ENCODE data around the gene DMD.
A peak's percentile ranks its signal among the peaks of the same experiment; 100 is the strongest.

Gene DMD

DNA sequence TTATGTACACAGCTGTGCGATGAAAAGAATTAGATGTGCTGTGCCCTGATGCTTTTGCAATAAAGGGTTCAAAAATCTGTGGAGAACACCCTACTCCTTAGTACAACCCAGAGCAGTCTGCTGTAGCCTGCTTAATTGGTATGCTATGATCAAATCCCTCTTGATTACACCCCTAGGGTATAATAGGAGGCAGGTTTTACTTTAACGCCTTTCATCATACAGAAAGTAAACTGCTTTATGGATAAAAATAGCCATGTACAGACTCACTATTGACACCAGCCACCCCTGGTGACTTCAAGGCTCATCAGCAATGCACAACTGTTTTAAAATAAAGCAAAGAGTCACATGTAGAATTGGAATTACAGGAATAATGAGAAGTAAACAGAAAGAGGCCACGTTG, 315.3 kb downstream of the DMD start:
- peak; percentile 6 for DNase-seq
- Histone ChIP-seq H3K4me3 (ENCODE audit: low read length) (no peak overlapping the region), H2AFZ (ENCODE audit: low read length) (no peak overlapping the region), H3K4me2 (ENCODE audit: low read depth, low read length) (no peak overlapping the region), H3K9me3 (replicated peaks; ENCODE audit: insufficient read depth, low read length) (no peaks in the 10 kb centered on the region), H3K9me2 (replicated peaks; ENCODE audit: insufficient read depth, low read length) (no peaks in the 10 kb centered on the region), H3K36me3 (replicated peaks; ENCODE audit: insufficient read depth, low read length) (no peaks in the 10 kb centered on the region), H4K20me1 (ENCODE audit: insufficient read depth, low read length) (no peaks in the 10 kb centered on the region), H3F3A (ENCODE audit: insufficient read depth, low read length) (no peaks in the 10 kb centered on the region), H3K9ac (ENCODE audit: low read length) (no peak overlapping the region), H3K27ac (ENCODE audit: low read length) (no peak overlapping the region), H3K27me3 (replicated peaks; ENCODE audit: insufficient read depth, low read length) (no peaks in the 10 kb centered on the region), H3K79me2 (ENCODE audit: low read length) (no peaks in the 10 kb centered on the region), H3K4me1 (ENCODE audit: low read length) (no peaks in the 10 kb centered on the region)
- TF ChIP-seq EZH2phosphoT487 (IDR thresholded peaks at IDR 0.05; ENCODE audit: low read length) (no peak), EZH2 (optimal IDR thresholded peaks at IDR 0.05; ENCODE audit: low read depth, low read length) (no peak)
- TF ChIP-seq, protein P1, sequence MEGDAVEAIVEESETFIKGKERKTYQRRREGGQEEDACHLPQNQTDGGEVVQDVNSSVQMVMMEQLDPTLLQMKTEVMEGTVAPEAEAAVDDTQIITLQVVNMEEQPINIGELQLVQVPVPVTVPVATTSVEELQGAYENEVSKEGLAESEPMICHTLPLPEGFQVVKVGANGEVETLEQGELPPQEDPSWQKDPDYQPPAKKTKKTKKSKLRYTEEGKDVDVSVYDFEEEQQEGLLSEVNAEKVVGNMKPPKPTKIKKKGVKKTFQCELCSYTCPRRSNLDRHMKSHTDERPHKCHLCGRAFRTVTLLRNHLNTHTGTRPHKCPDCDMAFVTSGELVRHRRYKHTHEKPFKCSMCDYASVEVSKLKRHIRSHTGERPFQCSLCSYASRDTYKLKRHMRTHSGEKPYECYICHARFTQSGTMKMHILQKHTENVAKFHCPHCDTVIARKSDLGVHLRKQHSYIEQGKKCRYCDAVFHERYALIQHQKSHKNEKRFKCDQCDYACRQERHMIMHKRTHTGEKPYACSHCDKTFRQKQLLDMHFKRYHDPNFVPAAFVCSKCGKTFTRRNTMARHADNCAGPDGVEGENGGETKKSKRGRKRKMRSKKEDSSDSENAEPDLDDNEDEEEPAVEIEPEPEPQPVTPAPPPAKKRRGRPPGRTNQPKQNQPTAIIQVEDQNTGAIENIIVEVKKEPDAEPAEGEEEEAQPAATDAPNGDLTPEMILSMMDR (IDR thresholded peaks at IDR 0.05; ENCODE audit: low read length) = no peak

DNA sequence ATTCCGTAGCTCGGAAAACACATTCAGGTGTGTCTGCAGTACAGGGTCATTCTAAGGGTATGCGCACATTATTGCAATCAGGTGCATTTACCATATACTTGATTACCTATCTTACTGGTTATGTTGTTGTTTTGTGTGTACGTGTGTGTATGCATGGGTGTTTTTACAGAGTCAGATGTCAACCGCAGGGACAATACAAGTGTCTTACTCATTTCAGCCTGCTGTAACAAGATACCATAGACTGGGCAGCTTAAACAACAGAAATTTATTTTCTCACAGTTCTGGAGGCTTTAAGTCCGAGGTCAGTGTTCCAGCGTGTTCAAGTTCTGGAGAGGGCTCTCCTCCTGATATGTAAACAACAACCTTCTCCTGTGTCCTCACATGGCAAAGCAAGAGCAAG, 316.7 kb downstream of the DMD start:
- no peak for DNase-seq
- TF ChIP-seq EZH2 (optimal IDR thresholded peaks at IDR 0.05; ENCODE audit: low read depth, low read length) = no peak
- no peaks in the 10 kb centered on the region for H3K4me1 ChIP-seq (ENCODE audit: low read length)
- no peak overlapping the region for H3K27ac ChIP-seq (ENCODE audit: low read length)
- H3K36me3 ChIP-seq (replicated peaks; ENCODE audit: insufficient read depth, low read length) = no peaks in the 10 kb centered on the region
- H3K4me3 ChIP-seq (ENCODE audit: low read length) = no peak overlapping the region
- H3K9me3 ChIP-seq (replicated peaks; ENCODE audit: insufficient read depth, low read length) = no peaks in the 10 kb centered on the region
- no peaks in the 10 kb centered on the region for H3K79me2 ChIP-seq (ENCODE audit: low read length)
- H3K27me3 ChIP-seq (replicated peaks; ENCODE audit: insufficient read depth, low read length) = no peaks in the 10 kb centered on the region
- H3F3A ChIP-seq (ENCODE audit: insufficient read depth, low read length) = no peaks in the 10 kb centered on the region
- no peaks in the 10 kb centered on the region for H4K20me1 ChIP-seq (ENCODE audit: insufficient read depth, low read length)
- H3K9ac ChIP-seq (ENCODE audit: low read length) = no peak overlapping the region
- no peak overlapping the region for H3K4me2 ChIP-seq (ENCODE audit: low read depth, low read length)
- H3K9me2 ChIP-seq (replicated peaks; ENCODE audit: insufficient read depth, low read length) = no peaks in the 10 kb centered on the region
- H2AFZ ChIP-seq (ENCODE audit: low read length) = no peak overlapping the region

DNA sequence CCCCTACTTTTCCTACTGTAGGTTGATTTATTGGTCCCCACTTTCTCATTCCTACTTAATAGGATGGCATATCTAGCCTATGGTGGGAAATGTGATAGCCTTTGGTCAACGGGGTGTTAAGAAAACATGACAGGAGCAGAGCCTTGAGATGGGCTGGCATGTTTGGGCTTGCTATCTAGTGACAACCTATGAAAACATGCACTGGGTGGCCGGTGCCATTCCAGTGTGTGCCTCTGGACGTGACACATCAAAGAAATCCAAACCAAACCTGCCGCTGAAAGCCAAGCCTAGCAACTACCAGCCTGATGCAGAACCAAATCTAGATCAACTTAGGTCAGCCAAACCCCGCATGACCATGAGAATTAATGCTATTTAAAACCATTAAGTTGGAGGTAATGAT, 317.6 kb downstream of the DMD start:
- H2AFZ ChIP-seq (ENCODE audit: low read length) = no peak overlapping the region
- no peaks in the 10 kb centered on the region for H3K4me1 ChIP-seq (ENCODE audit: low read length)
- H4K20me1 ChIP-seq (ENCODE audit: insufficient read depth, low read length) = no peaks in the 10 kb centered on the region
- no peaks in the 10 kb centered on the region for H3K79me2 ChIP-seq (ENCODE audit: low read length)
- no peaks in the 10 kb centered on the region for H3K9me2 ChIP-seq (replicated peaks; ENCODE audit: insufficient read depth, low read length)
- H3K9me3 ChIP-seq (replicated peaks; ENCODE audit: insufficient read depth, low read length) = no peaks in the 10 kb centered on the region
- no peak overlapping the region for H3K27ac ChIP-seq (ENCODE audit: low read length)
- TF ChIP-seq, protein P1 (IDR thresholded peaks at IDR 0.05; ENCODE audit: low read length) = no peak
- TF ChIP-seq EZH2phosphoT487 (IDR thresholded peaks at IDR 0.05; ENCODE audit: low read length) (no peak), EZH2 (optimal IDR thresholded peaks at IDR 0.05; ENCODE audit: low read depth, low read length) (no peak)
- H3K9ac ChIP-seq (ENCODE audit: low read length) = no peak overlapping the region
- DNase-seq = no peak
- H3K36me3 ChIP-seq (replicated peaks; ENCODE audit: insufficient read depth, low read length) = no peaks in the 10 kb centered on the region
- H3K4me2 ChIP-seq (ENCODE audit: low read depth, low read length) = no peak overlapping the region
- no peak overlapping the region for H3K4me3 ChIP-seq (ENCODE audit: low read length)
- no peaks in the 10 kb centered on the region for H3F3A ChIP-seq (ENCODE audit: insufficient read depth, low read length)
- H3K27me3 ChIP-seq (replicated peaks; ENCODE audit: insufficient read depth, low read length) = no peaks in the 10 kb centered on the region

DNA sequence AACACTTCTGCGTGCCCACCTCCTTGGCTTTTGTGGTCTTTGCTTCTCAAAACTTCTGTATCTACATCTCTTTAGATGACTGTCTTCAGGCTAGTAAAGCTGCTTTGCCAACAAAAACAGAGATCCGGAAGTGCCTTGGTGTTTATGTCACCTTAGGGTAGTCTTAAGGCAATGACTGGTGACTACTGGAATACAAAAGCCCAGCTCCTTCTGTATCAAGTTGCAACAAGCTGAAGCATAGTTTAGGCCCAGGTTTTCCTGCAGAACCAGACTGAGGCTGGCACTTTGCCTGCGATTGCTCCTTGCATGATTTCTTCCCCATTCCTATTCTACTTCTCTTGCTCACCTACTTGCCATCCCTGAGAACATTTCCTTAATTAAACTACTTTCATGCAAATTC, 333.8 kb downstream of the DMD start:
- Histone ChIP-seq H3K4me3 (ENCODE audit: low read length) (no peak overlapping the region), H3K4me2 (ENCODE audit: low read depth, low read length) (no peak overlapping the region), H3K9me2 (replicated peaks; ENCODE audit: insufficient read depth, low read length) (no peaks in the 10 kb centered on the region)

More for the DNA sequence above, 333.8 kb downstream of the DMD start:
- DNase-seq = no peak
- Histone ChIP-seq H3K9me3 (replicated peaks; ENCODE audit: insufficient read depth, low read length) (no peaks in the 10 kb centered on the region), H3K27me3 (replicated peaks; ENCODE audit: insufficient read depth, low read length) (no peaks in the 10 kb centered on the region), H3K36me3 (replicated peaks; ENCODE audit: insufficient read depth, low read length) (no peaks in the 10 kb centered on the region), H3K9ac (ENCODE audit: low read length) (no peak overlapping the region), H3K4me1 (ENCODE audit: low read length) (no peaks in the 10 kb centered on the region), H4K20me1 (ENCODE audit: insufficient read depth, low read length) (no peaks in the 10 kb centered on the region), H3K27ac (ENCODE audit: low read length) (no peak overlapping the region), H2AFZ (ENCODE audit: low read length) (no peak overlapping the region), H3F3A (ENCODE audit: insufficient read depth, low read length) (no peaks in the 10 kb centered on the region), H3K79me2 (ENCODE audit: low read length) (no peaks in the 10 kb centered on the region)
- no peak for TF ChIP-seq EZH2 (optimal IDR thresholded peaks at IDR 0.05; ENCODE audit: low read depth, low read length)
- TF ChIP-seq, protein P1 (IDR thresholded peaks at IDR 0.05; ENCODE audit: low read length) = no peak
- TF ChIP-seq EZH2phosphoT487 (IDR thresholded peaks at IDR 0.05; ENCODE audit: low read length) = no peak

Measured in MM.1S (cell line).